GM19372 (cell line): ENCODE results near the gene IGLON5.

Source experiments
- ATAC-seq: cut with Tn5 transposase; IDR thresholded peaks from one replicate; pipeline ENCODE4 v1.9.1; 2021; ENCODE audit warnings: mild to moderate bottlenecking, low read depth, moderate library complexity; ENCODE audit not compliant: unreplicated experiment

IGLON5 gene

DNA sequence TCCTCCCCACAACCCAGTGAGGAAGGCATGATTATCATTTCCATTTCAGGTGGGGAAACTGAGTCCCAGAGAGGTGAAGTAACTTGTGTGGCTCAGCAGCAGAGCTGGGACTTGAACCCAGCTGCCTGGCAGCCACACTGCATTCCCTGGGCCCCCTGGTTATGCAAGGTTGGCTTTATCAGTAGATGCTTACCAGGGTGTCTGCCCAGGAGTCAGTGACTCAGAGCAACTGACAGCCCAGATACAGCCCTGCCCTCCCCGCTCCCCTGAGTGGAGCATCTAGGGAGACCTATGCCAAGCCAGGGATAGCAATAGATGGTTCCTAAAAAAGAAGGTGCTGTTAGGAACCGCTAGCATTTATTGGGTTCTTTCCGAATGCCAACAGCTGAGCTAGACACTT lies 5.9 kb downstream of the IGLON5 start:
- ATAC-seq = no peak

DNA sequence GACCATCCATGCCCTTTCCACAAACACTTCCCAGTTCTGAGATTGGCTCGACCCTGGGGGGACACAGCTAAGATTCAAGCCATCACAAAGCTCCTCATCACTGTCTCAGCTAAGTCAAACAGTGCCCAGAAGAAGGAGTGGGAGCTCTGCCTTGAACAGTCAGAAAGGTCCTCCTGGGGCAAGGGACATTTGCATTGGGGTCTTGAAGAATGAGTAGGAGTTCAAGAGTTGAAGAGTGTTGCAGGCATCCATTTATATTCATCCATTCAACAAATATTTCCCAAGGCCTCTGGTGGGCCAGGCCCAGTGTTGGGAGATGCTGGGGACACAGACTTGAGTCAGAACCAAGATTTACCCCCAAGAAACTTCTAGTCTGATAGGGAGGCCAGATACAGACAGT lies 6.5 kb downstream of the IGLON5 start:
- ATAC-seq = no peak

DNA sequence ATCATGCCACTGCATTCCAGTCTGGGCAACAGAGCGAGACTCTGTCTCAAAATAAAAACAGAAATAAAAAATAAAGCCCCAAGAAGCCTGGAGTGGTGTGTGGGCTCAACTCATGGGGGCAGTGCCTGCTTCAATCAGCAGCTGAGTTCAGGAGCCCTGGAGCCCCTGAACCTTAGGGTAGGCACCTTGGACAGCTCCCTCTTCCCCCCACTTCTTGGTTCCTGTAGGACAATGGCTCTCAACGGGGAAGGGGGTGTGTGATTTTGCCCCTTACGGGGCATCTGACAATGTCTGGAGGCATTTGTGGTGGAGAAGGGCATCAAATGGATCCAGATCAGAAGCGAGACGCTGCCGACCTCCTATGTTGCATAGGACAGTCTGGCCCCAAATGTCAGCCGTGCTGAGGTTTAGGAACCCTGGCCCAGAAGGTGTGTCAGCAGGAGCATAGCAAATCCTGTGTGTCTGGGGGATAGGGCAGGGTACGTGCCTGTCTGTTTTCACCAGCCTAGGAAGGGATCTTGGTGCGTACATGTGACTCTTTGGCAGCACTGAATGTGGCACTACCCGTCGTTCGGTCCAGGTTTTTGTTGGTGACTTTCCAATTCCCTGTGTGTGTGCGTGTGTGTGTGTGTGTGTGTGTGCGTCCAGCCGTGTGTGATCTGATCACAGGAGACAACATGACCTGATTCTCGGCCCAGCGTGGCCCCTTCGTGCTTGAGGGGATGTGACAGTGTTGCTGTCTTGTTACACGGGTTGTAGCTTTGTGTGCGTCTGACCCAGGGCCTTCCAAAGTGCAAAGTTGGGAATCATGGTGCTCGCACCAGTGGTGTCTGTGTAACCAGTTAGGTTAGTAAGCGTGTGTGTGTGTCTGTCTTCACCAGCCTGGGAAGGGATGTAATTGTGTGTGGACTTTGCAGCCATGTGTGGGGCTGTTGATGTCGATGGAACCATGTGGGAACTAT lies 7.5 kb downstream of the IGLON5 start:
- ATAC-seq = no peak

DNA sequence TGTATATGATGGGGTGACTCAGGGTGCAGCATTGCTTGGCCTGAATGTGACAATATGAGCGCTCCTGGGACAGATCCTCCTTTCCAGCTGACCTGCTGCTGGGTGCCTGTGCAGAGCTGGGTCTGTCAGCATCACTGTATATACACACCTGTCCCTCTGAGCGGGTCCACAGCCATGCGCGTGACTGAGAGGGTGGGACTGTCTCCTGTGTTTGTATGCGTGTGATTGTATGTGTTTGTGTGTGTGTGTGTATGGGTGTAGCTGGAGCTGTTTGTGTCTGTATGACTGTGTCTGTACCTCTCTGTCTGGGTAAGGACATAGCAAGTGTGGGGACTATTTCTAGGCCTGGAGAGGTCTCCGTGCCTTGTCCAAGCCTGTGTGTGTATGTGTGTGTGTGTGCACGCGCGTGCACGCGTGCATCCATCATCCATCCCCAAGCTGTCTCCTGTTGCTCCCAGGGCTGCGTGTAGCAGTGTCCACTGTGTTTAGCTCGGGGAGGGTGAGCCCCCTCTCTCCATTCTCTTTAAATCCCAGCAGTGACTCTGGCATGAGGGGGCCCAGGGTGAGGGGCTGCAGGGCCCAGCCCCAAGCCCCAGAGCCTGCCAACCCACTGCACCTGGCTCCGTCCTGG lies 8.3 kb downstream of the IGLON5 start:
- ATAC-seq = no peak

DNA sequence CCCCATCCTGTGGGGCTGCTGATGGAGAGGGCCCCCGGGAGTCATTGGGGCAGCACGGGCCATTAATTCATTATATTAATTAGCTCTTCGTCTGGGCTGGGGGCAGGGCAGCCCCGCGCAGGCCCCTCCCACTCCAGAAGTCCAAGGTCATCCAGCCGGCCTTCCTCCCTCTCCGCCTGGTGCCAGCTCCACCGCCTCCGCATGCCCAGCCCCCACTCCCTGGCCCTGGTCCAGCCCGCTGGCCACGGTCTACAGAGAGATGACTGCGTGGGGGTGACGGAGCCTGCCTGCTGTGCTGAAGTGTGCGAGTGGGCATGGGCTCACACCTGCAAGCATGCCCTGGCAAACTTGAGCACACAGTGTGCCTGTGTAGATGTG lies 8.8 kb downstream of the IGLON5 start:
- no peak for ATAC-seq

DNA sequence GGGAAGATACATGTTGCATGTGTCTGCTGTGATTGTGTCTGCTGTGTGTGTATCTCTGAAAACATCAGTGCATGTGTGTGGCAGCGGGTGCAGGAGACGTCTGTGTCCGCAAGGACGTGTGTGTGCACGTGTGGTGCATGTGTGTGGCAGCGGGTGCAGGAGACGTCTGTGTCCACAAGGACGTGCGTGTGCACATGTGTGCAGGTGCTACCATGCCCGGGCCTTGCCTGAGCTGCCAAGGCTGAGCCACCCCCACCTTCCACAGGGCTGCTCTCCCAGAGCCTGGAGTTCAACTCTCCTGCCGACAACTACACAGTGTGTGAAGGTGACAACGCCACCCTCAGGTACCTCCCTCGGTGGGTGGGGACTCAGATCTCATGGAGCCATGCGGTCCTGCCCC lies 10.4 kb downstream of the IGLON5 start:
- ATAC-seq = no peak

DNA sequence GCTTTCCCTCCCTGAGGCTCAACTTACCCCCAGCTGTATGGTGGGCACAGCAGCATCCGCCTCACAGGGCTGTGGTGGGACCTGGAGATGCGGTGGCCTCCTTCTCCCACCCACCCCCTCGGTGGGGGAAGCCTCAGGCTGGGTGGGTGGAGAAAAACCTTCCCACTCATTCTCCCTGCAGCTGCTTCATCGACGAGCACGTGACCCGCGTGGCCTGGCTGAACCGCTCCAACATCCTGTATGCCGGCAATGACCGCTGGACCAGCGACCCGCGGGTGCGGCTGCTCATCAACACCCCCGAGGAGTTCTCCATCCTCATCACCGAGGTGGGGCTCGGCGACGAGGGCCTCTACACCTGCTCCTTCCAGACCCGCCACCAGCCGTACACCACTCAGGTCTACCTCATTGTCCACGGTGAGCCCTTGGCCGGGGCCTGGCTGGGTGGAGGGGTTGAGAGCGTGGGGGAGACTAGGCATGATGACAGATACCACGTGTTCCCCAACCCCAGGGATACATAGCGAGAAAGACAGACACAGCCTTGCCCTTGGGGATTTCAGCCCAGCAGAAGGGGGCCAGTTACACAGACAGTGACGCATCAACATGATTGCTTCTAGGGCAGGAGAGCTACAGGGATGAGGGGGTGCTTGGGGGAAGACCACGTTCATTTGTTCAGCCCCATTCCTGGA lies 12.2 kb downstream of the IGLON5 start:
- ATAC-seq = no peak

DNA sequence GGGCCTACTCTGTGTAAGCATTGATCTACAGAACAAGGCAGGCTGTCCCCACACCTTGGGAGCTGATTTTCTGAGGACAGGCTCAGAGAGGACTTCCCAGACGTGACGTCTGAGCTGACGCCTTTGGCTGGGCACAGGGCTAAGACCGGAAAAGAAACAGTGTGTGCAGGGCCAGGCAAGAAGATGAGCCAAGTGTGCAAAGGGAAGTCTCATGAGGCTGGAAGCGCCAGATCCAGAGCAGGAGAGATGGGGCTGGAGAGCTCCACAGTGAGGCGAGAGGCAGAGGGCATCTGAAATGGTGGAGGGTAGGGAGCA lies 12.7 kb downstream of the IGLON5 start:
- no peak for ATAC-seq

DNA sequence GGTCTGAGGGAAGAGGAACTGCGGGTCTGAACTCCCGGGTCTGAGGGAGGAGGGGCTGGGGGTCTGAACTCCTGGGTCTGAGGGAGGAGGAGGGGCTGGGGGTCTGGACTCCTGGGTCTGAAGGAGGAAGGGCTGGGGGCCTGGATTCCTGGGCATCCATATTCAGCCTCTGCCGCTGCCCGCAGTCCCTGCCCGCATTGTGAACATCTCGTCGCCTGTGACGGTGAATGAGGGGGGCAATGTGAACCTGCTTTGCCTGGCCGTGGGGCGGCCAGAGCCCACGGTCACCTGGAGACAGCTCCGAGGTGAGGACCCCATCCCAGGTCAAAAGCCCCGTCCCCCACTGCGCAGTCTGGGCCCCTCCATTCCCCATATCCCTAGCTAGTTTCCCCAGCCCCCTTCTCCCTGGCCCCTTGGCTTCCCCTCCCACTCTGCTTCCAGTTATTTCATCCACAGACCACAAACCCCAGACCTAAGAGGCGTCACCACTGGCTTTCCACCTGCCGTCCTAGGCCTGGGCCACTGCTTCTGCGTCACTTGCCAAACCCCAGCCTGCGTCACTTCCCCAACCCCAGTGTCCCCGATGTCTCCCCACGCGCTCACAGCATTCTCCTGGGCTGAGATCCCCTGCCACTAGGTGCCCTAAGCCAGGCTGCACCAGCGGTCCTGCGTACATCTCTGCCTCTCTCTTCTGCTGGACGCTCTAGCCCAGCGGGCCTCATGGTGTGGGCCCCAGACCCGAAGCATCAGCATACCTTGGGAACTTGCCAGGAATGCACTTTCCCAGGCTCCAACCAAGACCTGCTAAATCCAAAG lies 13.9 kb downstream of the IGLON5 start:
- ATAC-seq = no peak

DNA sequence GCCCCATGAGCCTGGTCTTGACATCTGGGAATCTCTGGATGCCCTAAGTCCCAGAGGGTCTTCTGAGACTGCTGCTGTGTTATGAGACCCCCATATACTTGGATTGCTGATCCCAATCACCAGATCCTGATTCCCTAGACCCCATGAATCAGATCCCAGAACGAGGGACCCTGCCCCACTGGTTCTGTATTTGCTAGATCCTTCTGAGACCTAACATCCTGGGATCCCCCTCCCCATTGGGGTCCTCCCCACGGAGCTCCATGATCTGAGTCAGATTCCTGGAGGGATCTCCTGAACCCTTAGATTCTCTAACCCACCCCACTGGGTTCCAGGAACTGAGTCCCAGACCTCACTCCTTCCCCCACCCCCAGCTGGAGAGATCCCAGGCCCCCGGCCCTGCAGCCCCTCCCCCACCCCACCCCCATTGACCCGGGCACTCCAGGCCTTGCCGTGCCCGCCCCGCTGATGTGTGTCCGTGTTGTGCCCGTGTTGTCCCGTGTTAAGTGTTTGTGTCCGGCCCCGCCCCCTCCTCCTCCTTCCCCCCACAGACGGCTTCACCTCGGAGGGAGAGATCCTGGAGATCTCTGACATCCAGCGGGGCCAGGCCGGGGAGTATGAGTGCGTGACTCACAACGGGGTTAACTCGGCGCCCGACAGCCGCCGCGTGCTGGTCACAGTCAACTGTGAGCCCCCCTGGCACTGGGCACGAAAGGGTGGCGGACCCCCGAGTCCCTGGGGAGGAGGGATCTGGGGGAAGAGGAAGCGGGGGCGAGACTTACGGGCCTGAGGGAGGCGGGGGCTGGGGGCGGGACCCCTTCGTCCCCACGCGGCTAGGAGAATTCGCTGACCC lies 15.0 kb downstream of the IGLON5 start:
- ATAC-seq = no peak

DNA sequence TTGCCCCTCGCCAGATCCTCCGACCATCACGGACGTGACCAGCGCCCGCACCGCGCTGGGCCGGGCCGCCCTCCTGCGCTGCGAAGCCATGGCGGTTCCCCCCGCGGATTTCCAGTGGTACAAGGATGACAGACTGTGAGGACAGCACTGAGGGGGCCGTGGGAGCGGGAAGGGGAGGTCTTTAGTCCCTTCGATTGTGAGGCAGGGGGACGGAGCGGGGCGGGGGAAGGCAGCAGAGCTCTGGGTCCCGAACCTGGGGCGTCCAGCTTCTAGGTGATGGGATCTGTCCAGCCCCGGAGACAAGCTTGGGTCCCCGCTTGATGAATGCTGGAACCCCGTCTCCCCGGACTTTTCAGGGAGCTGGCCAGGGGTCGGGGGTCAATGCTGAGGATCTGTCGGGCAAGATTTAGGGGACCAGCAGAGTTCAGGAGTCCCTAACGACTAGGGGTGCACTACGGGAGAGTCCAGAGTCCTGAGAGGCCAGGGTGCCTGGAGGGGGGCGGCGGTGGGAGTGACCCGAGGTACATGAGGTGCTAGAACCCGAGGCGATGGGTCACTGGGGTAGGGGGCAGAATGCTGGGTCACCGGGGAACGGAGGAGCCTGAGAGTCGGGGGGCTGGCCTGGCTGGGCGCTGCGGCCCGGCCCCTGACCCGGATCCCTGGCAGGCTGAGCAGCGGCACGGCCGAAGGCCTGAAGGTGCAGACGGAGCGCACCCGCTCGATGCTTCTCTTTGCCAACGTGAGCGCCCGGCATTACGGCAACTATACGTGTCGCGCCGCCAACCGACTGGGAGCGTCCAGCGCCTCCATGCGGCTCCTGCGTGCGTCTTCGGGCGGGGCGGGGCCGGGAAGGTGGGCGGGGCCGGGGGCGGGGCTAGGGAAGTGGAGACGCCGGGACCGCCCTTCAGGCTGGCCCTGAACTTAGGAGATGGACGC lies 15.9 kb downstream of the IGLON5 start:
- ATAC-seq = no peak

DNA sequence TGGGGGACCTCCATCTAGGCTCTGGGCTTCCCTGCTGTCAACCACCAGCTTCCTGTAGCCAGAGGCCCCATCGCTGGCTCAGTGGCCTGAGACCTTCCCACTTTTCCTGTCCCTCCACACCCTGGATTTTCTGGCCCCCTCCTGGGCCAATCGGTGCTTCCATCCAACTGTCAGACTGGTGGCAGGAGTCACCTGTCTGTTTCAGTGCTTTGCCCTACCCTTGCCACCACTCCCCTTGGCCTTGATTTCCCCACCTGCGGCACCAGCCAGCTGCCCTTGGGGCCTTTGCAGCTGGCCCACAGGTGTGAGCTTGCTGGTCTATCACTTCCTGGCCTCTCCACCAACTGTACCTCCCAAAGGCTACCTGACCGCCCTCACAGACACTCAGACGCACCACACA lies 18.0 kb downstream of the IGLON5 start:
- no peak for ATAC-seq

DNA sequence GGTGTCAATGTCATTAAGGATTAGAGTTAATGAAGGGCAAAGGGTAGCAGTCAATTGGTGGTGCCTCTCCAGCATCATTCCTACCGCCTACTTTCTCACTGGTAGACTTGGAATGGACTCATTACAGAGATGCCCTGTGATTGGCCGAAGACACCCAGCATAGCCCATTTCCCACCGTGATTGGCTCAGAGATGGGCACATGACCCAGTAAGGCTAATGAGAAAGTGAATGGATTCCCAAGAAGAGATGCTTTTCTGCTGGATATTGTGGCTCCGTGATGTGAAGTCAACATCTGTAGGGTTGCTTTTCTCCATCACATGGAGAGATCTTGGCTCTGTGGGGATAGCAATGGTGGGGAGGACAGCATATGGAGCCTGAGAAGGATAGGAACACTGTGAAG lies 18.9 kb downstream of the IGLON5 start:
- no peak for ATAC-seq

DNA sequence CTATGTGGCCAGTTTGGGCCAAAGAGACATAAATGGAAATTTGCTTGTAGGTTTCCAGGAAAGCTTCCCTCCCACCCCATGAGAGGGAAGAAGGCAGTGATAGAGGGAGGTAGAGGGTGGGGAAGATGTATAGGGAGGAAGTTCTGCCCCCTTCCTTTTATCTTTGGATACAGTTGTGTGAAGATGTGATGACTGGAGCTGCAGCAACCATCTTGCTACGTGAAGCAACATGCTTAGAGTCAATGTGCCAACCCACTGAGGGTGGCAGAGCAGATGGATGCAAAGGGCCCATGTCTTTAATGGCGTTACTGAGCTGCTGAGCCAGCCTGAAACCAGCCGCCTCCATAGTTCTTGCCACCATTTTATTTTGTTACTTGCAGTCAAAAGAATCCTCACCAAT lies 19.7 kb downstream of the IGLON5 start:
- ATAC-seq = no peak

DNA sequence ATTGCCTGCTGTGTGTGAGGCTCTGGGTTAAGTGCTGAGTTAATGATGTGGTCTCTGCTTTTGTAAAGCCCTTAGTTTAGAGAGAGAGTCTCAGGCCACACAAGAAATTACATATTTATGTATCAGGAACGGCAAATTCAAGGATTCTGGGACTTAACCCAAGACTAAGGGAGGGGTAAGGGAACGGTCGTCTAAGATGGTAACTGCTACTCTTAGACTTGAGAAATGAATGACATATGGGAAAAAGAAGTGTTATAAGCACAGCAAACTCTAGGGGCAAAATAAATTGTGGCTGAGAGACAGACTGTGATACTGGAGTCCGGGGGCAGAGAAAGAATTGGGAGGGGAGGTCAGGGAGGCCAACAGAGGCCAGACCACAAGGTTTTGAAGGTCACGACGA lies 20.3 kb downstream of the IGLON5 start:
- ATAC-seq = no peak

DNA sequence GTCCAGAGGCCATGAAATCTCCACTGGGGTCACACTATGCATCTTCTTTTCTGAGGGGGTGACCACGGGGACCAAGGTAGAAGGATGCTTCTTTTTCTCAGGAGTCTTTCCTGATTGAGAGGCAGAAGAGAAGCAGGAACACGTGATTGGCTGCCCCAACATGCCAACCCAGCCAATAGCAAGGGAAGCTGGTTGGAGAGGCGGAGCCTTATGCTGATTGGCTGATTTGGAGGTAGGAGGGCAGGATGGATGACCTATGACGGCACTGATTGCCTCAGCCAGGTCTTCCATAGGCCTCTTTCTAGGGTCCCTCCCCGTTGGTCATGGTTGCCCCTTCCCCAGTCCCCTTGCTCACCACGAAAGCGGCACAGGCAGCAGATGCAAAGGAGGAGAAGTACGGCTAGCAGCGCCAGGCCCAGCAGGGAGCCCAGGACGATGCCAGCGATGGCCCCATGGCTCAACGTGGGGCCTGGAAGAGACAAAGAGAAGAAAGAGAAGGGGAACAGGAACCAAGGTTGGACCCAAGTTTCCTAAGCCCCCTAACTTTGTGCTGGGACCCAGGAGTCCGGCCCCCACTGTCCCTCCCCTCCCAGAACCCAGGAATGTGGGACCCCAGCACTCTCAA lies 22.5 kb downstream of the IGLON5 start:
- no peak for ATAC-seq

DNA sequence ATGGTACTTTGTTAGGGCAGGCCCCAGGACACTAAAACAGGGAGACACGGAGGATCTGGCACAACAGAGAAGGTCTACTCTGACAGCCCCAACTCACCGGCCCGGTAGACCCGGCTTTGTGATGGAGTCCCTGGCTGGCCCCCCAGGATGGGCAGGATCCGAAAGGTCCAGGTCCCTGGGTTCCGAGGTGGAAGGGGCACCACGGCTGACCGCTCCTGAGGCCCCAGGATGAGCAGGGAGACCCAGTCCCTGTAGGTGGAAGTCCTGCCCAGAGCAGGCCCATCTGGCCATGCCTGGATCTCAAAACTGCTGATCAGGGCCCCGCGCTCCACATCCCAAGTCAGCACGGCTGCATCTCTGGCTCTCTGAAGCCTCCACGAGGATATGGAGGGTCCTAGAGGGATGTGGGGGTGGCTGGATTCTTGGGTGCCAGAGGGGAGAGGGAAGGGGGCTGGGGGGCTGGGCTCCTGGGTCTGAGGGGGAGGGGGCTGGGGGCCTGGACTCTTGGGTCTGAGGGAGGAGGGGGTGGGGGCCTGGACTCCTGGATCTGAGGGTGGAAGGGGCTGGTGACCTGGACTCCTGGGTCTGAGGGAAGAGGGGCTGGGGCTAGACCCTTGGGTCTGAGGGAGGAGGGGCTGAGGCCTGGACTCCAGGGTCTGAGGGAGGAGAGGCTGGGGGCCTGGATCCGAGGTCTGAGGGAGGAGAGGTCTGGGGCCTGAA lies 25.9 kb downstream of the IGLON5 start:
- ATAC-seq = no peak
